Kidney epithelial cell (primary cell): ENCODE data around the gene KLF11. TPM values are rescaled to one million over a fixed set of nuclear protein-coding genes. Genes with fewer than 3 reads are reported as not detected.

Experiments used
- DNase-seq: peaks from one replicate; pipeline ENCODE4 v3.0.0-alpha.2; 2010; ENCODE audit warnings: low read depth
- H3K27me3 ChIP-seq: 2 replicates; pipeline ENCODE4 v1.6.0; 2011; ENCODE audit warnings: low read length; ENCODE audit not compliant: control insufficient read depth, insufficient read depth
- H3K36me3 ChIP-seq: 2 replicates; pipeline ENCODE4 v1.5.1; 2011; ENCODE audit warnings: low read length; ENCODE audit not compliant: control insufficient read depth, insufficient read depth
- H3K4me3 ChIP-seq: 2 replicates; pipeline ENCODE4 v1.5.1; 2011; ENCODE audit warnings: low read depth, mild to moderate bottlenecking, control low read depth, low read length
- CTCF ChIP-seq: IDR thresholded peaks from 2 replicates; pipeline ENCODE4 v1.5.1; 2011; ENCODE audit warnings: mild to moderate bottlenecking, moderate library complexity, low read length, control low read depth, inconsistent platforms; ENCODE audit not compliant: insufficient read depth, poor library complexity, severe bottlenecking
- total RNA-seq: library from RNA; depleted of rRNA; stranded (reverse); fragments of >200 nt; gene quantifications from 2 replicates; pipeline ENCODE4 v1.2.3, GENCODE V29; 2015

KLF11 gene
- total RNA-seq, 1 donor from 2014 or later = 15.4 TPM

- H3K4me3 ChIP-seq = no peak overlapping the region
- no peaks in the 10 kb centered on the region for H3K36me3 ChIP-seq
- DNase-seq = no peak
- peaks cover 11% of the 10 kb centered on the region for H3K27me3 ChIP-seq
- no peak for TF ChIP-seq CTCF
These were observed 33.7 kb downstream of the KLF11 start for GRCh38 chr2:10076988-10077527.

GRCh38 chr2:10078001-10078400 lies 34.7 kb downstream of the KLF11 start:
- Histone ChIP-seq H3K4me3 (peak overlapping the region; percentile 56), H3K36me3 (no peaks in the 10 kb centered on the region), H3K27me3 (peaks cover 11% of the 10 kb centered on the region)
- no peak for TF ChIP-seq CTCF
- DNase-seq = no peak

DNA sequence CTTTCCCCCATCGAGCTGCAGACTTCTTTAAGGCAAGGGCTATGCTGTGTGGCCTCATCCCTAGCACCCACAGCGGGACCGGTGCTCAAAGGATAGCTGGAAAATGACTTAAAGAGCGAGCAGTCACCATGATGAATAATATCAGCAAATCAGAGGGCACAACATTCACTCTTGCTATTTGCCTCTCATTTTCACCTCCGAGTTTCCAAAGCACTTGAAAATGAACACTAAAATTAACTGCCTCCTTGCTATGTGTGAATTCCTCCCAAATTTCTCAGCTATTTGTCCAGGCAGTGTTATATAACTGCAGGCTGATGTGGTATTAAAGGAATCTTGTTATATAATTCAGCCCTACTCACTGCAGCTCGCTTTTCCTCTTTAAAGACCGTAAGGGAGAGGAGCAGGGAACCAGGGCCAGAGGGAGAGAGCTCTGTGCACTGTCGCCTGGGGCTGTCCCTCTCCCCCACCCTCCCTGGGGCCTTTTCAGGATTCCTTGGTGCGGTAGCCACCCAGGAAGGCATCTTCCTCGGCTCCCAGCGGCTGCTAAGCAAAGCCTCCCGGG lies 35.4 kb downstream of the KLF11 start:
- DNase-seq = no peak
- no peak for TF ChIP-seq CTCF
- H3K36me3 ChIP-seq = no peaks in the 10 kb centered on the region
- peaks cover 8% of the 10 kb centered on the region for H3K27me3 ChIP-seq
- peak overlapping the region; percentile 56 for H3K4me3 ChIP-seq

DNA sequence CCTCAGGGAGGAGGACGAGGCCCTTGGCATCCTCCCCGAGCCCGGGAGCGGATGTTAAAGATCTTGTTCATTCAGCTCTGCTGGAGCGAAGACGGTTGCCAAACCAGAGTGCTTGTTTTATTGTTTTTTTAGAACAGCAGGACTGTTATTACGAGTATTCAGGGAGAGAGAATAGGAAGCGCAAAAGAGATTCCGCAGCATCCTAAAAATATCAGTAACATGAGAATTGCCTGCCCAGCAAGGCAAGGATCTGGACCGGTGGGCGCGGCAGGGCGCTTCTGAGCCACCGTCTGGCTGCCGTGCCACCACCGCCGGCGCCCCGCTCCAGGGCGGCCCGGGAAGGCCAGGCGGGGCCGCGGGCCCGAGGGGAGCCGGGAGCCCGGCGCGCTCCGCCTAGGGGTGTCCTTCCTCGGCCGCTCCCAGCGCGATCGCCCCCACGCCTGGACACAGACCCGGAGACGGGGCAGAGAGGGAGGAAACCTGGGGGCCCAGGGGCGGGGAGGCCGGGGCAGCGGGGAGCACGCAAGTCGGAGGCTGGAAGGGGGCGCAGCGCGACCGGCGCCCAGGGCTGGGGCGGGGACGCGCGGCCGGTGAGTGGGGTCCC lies 36.0 kb downstream of the KLF11 start:
- peak overlapping the region; percentile 56 for H3K4me3 ChIP-seq
- peaks cover 8% of the 10 kb centered on the region for H3K27me3 ChIP-seq
- no peaks in the 10 kb centered on the region for H3K36me3 ChIP-seq
- no peak for TF ChIP-seq CTCF
- no peak for DNase-seq

DNA sequence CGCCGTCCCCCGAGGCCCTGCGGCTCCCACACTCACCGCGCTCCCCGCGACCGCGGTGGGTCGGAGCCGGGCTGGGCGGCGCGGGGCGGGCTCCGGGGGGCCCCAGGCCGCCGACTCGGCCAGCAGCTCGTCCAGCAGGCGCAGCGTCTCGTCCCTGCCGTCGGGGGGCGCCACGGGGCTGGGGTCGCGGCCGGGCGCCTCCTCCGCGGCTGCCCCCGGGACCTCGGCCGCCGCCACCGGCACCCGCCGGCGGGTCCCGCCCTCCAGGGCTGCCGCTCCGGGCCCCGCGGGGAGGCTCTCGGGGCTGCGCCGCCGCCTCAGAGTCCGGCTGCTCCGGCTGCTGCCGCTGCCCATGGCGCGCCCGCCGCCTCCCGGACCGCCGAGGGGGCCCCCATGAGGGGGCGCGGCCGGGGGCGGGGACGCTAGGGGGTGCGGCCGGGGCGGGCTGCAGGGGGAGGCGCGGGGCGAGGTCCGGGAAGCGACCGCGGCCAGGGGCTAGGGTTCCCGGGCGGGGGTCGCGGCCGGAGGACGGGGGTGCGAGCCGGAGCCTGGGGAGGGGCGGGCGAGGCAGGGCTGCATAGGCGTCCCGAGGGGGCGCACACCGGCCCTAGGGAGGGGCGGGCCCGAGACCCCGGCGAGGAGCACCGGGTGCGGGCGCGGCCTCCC lies 36.7 kb downstream of the KLF11 start, which contains the start of gene CYS1:
TSS of gene CYS1 (minus strand) at position 542 of the 666 bp plus-strand sequence. CDS start at position 354, 188 bp downstream.
- peaks cover 8% of the 10 kb centered on the region for H3K27me3 ChIP-seq
- no peak for TF ChIP-seq CTCF

More for the DNA sequence above, 36.7 kb downstream of the KLF11 start, which contains the start of gene CYS1:
- DNase-seq = no peak
- Histone ChIP-seq H3K4me3 (peak within 1 kb of the TSS; percentile 56), H3K36me3 (no peaks in the 10 kb centered on the region)
